Activated CD8-positive, alpha-beta memory T cell treated with anti-CD3 and anti-CD28 coated beads for 36 hours (primary cell): ENCODE data around the gene PSMG4. TPM values are rescaled to one million over a fixed set of nuclear protein-coding genes. Genes with fewer than 3 reads are reported as not detected.

Source experiments
- CTCF ChIA-PET: fragments of 350-600 bp; sonication (Branson Sonifier 250); formaldehyde crosslinking; loops from one replicate; lab custom pipeline; 2021; ENCODE audit warnings: antibody characterized with exemption; lab: Charles Lee
- POLR2A ChIA-PET: fragments of 350-600 bp; sonication (Branson Sonifier 250); formaldehyde crosslinking; loops from one replicate; lab custom pipeline; 2021; ENCODE audit warnings: antibody characterized with exemption; lab: Charles Lee
- total RNA-seq, 2 experiments: library from RNA; stranded (reverse); gene quantifications; one replicate each; pipeline ENCODE4 v1.2.3, GENCODE V29; 2021

PSMG4 gene, protein sequence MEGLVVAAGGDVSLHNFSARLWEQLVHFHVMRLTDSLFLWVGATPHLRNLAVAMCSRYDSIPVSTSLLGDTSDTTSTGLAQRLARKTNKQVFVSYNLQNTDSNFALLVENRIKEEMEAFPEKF
- total RNA-seq: 10 to 100 TPM; 28.6 to 30.8 TPM

DNA sequence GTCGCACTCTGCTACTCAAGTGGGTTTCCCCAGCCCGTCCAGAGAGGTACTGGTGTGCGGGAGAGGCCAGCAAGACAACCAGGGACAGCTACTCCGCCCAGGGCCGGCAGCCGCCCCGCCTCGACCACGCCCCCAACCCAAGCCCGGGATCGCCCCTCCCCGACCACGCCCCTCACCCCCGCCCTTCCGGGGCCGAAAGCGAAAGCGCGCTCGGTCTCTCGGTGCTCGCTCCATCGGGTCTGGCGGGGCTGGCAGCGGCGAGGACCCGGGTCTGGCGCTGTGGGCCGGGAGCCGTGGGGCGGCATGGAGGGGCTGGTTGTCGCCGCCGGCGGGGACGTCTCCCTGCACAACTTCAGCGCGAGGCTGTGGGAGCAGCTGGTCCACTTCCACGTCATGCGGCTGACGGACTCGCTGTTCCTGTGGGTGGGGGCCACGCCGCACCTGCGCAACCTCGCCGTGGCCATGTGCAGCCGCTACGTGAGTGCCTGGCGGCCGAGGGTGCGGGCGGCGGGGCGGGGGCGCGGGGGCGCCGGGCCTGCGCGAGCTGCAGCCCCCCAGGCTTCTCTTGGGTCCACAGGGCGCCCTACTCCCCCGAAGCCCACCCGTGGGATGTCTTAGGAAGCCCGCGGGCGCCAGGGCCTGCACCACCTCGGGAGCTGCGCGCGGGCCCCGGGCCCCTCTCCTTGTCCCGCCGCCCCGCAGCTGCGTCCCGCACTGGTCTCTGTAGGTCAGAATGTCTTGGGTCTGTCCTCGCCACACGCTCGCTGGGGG is at the start of gene PSMG4:
PSMG4 (plus strand) TSS at position 228 of the 771 bp plus-strand sequence; CDS start at position 304, 76 bp downstream.
- POLR2A ChIA-PET: interaction anchor here (0.6 to 1.7 kb wide), 2 partner anchors 94 to 140 kb away, joined by 3 to 7 read pairs; partner anchors contain the start of gene BPHL
- CTCF ChIA-PET: interaction anchor here (1.0 to 1.5 kb wide), 6 partner anchors 10 to 474 kb away, joined by 3 to 5 read pairs (median 3); partner anchors contain the start of gene TUBB2A

DNA sequence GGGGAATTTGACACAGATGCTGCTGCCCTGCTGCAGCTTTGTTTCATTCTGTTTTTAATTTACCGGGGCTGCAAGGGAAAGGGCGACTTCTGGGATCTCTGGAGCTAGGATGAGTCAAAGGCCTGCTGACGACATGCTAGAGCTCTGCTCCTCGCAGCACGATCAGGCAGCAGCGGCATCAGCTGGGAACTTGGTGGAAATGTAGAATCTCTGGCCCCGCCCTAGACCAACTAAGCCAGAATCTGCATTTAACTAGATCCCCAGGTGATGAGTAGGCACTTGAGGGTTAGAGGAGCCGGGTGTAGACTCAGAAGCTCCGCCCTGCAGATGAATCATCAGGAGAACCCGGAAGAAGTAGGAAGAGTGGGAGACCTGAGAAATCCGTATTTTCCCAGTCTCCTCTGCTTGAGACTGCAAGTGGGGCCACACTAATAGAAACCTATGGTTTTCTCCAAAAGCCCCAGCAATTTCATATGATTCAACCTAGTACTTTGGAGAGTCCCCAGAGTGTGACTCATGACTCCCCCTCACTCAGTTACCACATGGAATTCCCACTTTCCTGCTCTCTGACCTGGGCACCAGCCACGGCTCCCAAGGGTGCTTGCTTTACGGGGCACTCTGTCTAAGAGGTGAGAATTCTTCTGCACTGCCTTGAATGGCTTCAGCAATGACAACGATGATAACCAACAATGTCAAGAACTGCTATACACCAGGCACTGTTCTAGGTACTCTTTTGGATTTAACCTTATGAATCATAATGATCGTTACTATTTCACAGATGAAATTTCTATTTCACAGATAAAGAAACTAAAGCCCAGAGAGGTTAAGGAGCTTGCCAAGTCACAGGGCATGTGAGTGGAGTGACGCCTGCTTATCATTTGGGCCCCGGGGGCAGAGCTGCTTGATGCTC is 49.4 kb upstream of the PSMG4 start:
- ChIA-PET POLR2A (interaction anchor here (0.6 to 0.7 kb wide), 3 partner anchors 47 to 443 kb away, joined by 3 read pairs; no protein-coding TSS in a partner anchor), CTCF (interaction anchor here (0.6 to 1.7 kb wide), 4 partner anchors 20 to 273 kb away, joined by 3 to 5 read pairs (median 3); no protein-coding TSS in a partner anchor)

DNA sequence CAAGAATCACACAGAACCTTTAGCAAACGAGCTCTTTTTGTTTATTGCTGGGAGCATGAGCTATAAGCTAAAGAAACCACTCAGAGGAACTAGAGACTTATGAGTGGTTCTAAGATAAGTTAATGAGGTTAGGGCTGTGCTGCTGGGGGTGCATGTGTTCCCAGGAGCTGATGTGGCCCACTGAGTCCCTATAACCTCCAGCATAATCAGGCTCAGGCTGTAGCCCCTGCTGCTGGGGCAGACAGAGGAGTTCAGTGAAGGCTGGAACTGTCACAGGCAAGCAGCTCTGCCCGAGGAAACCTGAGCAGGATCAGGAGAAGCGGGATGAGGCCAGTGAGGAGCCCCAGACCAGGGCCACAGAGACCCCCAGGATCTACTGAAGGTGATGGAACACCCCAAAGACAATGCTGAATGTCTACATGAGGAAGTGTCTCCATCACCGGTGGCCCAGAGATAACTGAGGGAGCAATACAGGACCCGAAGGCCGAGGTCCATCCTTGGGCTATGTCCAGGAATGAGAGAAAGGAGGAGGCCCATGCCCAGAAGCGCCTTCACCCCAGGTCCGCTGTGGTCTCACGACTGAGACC is 48.6 kb upstream of the PSMG4 start:
- ChIA-PET POLR2A (interaction anchor here (0.6 to 0.7 kb wide), 2 partner anchors 48 to 443 kb away, joined by 3 read pairs; no protein-coding TSS in a partner anchor), CTCF (interaction anchor here (0.9 to 1.7 kb wide), 3 partner anchors 19 to 273 kb away, joined by 3 to 5 read pairs (median 3); no protein-coding TSS in a partner anchor)

DNA sequence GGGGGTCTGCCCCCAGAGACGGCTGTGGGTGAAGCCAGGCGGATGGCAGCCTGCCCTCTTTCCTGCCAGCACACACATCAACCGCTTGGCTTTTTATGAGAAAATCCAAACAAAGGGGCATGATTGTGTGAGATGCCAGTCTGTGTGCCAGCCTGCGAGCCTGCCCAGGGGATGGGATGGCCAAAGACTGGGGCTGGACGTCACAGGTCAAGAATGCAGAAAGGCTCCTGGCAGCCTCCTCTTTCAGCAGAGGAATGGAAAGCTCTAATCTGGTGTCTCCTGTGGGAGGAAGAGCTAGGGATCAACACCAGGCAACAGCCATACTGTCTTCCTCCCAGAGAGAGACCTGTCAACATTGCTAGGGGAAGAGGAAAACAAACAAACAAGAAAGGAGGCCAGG is 47.1 kb upstream of the PSMG4 start:
- ChIA-PET POLR2A (no interaction called here), CTCF (interaction anchor here (2.3 kb wide), 1 partner anchor 40 kb away, joined by 6 read pairs; no protein-coding TSS in a partner anchor)

DNA sequence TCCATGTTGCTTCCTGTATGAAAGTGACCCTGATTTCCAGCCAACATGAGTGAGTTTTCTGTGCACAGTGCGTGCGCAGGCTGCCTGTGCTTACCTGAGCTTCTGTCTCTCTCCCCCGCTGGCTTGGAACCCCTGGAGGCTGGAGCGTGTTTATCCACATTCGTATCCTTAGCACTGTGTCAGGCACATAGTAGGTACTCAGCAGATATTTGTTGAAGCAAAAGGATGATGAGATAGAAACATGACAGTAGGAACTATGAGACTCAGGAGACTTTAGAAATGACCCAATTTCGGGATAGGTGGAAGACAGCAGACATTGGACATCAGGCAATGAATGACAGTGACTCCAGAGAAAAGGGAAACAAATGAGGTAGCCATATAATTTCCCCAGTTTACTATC is 46.5 kb upstream of the PSMG4 start:
- POLR2A ChIA-PET: no interaction called here
- CTCF ChIA-PET: interaction anchor here (2.3 kb wide), 1 partner anchor 39 kb away, joined by 6 read pairs; no protein-coding TSS in a partner anchor

DNA sequence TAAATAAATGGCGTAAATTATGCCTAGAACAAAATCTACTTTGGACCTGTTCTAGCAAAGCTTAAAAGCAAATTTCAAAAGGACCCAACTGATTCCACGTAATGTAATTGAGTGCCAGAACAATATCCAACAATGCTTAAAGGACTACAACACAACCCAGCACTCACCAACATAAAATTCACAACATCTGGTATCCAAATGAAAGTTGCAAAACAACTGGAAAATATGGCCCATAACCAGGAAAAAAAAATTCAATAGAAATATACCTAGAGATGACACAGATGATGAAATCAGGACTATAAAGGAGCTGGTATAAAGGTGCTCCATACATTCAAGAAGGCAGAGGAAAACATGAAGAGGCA is 45.4 kb upstream of the PSMG4 start:
- ChIA-PET POLR2A (no interaction called here), CTCF (interaction anchor here (2.3 kb wide), 1 partner anchor 38 kb away, joined by 6 read pairs; no protein-coding TSS in a partner anchor)

DNA sequence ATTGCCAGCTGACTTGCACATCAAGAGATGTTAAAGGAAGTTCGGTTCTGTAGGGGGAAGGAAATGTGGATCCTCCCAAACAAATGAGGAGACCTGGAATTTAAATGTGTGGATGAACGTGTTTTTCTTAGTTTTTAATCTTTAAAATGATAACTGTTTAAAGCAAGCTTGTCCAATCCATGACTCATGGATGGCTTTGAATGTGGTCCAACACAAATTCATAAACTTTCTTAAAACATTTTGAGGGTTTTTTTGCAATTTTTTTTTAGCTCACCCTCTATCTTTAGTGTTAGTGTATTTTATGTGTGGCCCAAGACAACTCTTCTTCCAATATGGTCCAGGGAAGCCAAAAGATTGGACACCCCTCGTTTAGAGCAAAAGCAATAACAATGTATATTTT is 43.8 kb upstream of the PSMG4 start:
- CTCF ChIA-PET: interaction anchor here (0.5 kb wide), 1 partner anchor 34 kb away, joined by 3 read pairs; no protein-coding TSS in a partner anchor
- POLR2A ChIA-PET: no interaction called here

DNA sequence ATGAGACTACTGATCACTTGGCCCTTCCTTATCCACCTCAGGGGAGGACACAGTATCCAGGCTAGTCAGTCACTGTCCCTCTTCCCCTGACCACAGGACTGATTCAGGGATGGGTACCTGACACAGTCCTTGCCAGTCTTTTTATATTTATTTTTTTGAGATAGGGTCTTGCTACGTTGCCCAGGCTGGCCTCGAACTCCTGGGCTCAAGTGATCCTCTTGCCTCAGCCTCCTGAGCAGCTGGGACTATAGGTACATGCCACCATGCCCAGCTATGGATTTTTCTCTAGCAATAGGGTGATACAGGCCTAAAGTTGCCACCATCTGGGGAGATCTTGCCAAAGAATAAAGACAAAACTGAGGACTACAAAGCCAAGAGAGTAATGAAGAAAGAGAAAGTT is 41.5 kb upstream of the PSMG4 start:
- POLR2A ChIA-PET: no interaction called here

DNA sequence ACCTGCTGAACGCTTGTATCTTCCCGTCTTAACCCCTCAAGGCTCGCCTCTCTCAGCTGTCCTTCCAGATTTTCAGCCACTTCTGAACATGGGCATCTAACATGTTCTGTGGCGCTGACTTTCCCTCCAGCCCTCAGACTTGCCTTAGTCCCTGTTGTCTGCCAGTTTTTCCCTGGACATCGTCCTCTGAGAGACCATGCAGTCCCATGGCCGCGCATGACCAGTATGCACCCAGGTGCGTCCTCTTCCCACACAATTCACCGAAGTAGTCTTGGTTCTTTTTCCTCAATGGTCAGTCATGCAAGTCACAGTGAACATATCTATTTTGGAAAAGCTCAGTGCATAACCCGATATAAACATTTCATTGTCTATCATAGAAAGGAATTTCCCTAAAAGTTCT is 40.5 kb upstream of the PSMG4 start:
- POLR2A ChIA-PET: no interaction called here
- CTCF ChIA-PET: no interaction called here

More for the DNA sequence above, 41.5 kb upstream of the PSMG4 start:
- CTCF ChIA-PET: no interaction called here

DNA sequence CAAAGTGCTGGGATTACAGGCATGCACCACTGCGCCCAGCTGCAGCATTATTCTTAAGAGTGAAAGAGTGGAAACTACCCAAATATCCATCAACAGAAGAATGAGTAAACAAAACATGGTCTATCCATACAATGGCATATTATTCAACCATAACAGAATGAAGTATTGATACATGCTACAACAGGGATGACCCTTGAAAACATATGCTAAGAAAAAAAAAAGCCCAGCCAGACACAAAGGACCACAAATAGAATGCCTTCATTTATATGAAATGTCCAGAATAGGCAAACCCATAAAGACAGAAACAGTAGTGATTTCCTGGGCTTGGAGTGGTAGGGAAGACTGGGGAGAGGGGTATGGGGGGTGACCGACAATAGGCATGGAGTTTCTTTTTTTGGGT is 38.4 kb upstream of the PSMG4 start:
- CTCF ChIA-PET: no interaction called here
- POLR2A ChIA-PET: no interaction called here

DNA sequence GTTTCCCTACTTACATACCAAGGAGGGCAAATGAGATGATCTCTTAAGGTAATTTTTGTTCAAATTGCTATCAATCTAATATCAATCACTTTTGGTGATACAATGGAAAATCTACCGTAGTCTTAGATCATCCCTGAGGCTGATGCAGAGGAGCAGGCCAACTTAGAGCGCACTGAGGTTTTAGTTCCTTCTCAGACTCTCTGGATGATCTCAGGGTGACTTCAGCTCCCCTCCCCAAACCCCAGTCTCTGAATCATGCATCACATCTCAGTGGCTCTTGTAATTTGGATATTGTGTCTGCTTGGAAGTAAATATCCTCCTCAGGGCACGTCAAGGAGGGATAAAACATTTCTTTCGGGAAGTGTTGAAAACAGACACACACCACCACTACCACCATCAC is 37.2 kb upstream of the PSMG4 start:
- ChIA-PET POLR2A (no interaction called here), CTCF (no interaction called here)

DNA sequence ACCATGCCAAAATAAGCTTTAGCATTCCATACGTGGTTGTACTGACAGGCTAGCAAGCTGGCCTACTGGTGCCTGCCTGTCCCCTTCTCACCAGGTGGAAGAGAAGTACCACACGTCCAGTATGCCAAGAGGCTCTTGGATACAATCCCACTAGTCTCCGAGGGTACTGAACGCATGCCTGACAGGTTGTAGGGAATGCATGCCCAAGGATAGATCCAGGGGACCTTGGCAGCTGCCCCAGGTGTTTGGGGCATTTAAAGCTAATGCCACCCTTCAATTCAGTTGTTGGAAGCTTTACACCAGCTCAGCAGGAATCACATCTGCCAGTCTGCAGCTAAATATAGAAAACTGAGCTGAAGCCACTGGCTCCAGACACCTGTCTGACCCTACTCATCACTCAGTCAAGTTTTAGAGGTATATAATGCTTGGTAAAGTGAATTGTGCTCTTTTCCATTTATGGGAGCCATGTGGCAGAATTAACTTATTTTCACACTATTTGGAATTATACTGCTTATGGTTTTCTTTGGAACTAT is 36.2 kb upstream of the PSMG4 start:
- ChIA-PET POLR2A (no interaction called here), CTCF (no interaction called here)

DNA sequence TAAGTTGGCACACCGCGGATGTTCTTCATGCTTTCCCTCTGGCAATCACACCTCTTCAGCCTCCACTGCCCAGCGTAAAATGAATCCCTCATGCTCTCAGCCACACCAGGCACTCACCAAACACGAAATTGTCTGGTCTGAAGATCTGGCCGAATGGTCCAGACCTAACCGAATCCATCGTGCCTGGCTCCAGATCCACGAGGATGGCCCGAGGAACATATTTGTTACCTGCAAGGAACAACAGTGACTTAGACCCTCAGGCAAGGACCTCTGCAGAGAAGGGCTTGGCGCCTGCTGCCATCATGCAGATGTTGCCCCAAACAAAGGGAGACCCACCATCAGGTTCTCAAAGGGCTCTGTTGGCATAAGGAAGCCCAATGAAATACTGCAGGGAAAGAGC is 32.7 kb upstream of the PSMG4 start:
- POLR2A ChIA-PET: no interaction called here
- CTCF ChIA-PET: no interaction called here

DNA sequence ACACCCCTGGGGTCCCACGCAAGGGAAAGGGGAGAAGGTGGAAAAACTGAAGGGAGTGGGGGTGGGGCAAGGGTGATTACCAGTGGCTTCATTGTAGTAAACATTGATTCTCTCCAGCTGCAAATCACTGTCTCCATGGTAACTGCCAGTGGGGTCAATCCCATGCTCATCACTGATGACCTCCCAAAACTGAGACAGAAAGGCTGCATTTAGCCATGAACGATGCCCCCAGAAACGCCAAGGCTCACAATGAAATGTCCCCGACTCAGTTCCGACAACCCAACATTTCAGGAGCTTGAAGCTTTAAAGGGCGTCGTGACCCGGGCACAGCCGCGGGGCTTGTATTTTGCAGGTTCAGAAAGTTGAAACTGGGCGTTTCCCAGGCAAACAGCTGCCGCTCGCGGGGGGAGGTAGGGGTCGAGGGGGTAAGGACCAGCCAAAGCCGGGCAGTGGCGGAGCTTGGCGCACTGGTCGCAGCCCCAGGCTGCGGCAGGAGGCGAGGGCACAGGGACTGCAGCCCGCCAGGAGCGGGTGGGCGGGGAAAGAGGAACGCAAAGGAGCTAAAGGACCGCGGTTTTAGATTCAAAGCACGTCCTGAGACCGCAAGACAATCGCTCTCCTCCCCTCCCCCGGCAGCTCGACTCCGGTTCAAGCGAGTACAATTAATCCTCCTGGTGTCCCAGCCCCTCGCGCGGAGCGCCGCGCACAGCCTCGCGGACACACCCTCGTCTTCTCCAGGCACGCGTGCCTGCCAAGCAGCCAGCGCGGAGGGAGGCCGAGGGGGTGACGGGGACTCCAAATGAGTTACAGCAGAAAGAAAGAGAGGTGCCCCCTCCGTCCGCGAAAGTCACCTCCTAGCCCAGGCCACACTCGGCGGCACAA is 32.0 kb upstream of the PSMG4 start:
- ChIA-PET POLR2A (no interaction called here), CTCF (no interaction called here)

DNA sequence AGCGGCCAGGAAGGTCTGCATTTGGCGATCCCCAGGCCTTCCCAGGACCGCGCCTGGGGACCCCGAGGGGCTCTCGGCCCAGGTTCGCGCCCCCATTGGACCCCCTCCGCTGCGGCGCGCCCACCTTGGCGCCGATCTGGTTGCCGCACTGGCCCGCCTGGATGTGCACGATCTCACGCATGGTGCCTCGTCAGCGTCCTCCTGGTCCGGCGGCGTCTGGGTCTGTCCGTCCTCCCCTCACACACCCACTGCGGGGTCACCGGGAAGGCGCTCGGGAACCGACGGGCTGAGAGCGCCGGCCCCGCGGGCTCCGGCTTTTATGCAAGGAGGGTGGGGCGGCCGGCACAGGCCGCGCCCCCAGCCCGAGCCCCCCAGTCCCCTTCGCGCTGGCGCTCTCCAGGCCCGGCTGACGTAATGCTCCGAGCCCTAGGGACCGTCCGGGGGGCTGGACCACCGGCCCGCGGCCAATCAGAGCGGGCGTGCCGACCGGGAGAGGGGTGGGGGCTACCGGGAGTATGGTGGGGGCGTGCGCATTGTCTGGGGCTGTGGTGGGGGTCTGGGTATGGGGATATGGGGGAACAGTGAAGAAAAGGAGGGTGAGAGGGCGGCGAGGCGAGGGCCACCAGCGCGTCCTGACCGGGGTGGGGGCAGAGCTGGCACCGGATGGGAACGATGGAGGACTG is 31.2 kb upstream of the PSMG4 start, which contains the start of gene TUBB2B:
TUBB2B (minus strand) TSS at position 291 of the 683 bp plus-strand sequence; CDS start at position 181, 110 bp downstream.
- ChIA-PET CTCF (no interaction called here), POLR2A (no interaction called here)

DNA sequence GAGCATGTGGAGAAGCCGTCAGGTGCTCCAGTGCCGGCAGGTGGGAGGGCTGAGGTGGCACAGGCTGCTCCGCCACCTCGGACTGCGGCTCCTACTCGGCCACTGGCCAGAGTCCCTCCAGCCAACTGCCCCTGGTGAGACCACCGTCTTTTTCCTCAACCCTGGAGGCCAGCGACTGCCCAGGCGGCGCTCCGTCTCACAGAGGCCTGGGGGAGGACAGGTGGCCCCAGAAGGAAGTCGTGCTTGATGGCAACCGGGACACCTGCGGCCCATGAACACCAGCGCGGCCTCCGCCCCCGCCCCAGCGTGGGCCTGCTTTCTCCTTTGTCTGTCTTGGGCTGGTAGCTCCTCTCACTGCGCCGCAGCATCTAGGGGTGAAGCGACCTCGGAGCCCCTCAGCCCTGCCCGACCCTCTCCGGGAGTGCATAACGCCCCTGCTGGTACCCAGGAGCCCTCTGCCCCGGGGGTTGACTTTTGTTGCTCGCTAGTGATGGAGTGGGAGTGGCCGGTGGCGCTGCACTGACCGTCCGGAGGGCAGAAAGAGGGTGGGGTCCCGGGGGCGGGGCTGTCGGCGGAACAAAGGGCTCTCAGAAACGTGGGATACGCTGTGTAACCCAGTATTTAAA is 30.6 kb upstream of the PSMG4 start:
- ChIA-PET POLR2A (no interaction called here), CTCF (no interaction called here)
